Measurements from ENCODE around the gene LRP5. TPM values are rescaled to one million over a fixed set of nuclear protein-coding genes. Genes with fewer than 3 reads are reported as not detected.

LRP5 gene
- total RNA-seq, 4 donors from 2014 or later: 45.8 to 75.5 (median 54.3) TPM

GRCh38 chr11:68357568-68357967, 45.2 kb downstream of the LRP5 start:
- H3K4me1 ChIP-seq: peaks cover 10 to 31% of the 10 kb centered on the region in 2 donors
- 79 to 89% methylated on average over 9 to 11 of the region's 14 CpGs for WGBS, 2 donors
- no peaks in the 10 kb centered on the region for H3K9me3 ChIP-seq
- no peak overlapping the region for H3K4me3 ChIP-seq (replicated peaks in 1 of 3)
- no peak overlapping the region for H3K27ac ChIP-seq
- intact Hi-C loops (cut with DNase I): no loop called here
- H3K36me3 ChIP-seq: peaks cover 0 to 10% of the 10 kb centered on the region in 2 donors
- TF ChIP-seq CTCF (IDR thresholded peaks at IDR 0.05) (no peak), POLR2A (IDR thresholded peaks at IDR 0.05) (no peak)
- peak; percentile 41 to 42 for DNase-seq
- H3K27me3 ChIP-seq: no peaks in the 10 kb centered on the region

GRCh38 chr11:68358416-68358815, 46.0 kb downstream of the LRP5 start:
- H3K4me1 ChIP-seq: peaks cover 10 to 29% of the 10 kb centered on the region in 2 donors

GRCh38 chr11:68361702-68362101, 49.3 kb downstream of the LRP5 start:
- no peak for DNase-seq
- H3K27ac ChIP-seq: no peak overlapping the region
- H3K4me3 ChIP-seq (replicated peaks in 1 of 3): no peak overlapping the region
- H3K27me3 ChIP-seq: no peaks in the 10 kb centered on the region
- intact Hi-C loops (cut with DNase I): no loop called here
- H3K9me3 ChIP-seq: no peaks in the 10 kb centered on the region
- peaks cover 0 to 6% of the 10 kb centered on the region in 2 donors for H3K4me1 ChIP-seq
- whole genome bisulfite sequencing, 2 donors: 97% methylated on average over 8 of the region's 8 CpGs
- no peak for TF ChIP-seq CTCF (IDR thresholded peaks at IDR 0.05)
- TF ChIP-seq POLR2A (IDR thresholded peaks at IDR 0.05): no peak
- peaks cover 6 to 19% of the 10 kb centered on the region in 2 donors for H3K36me3 ChIP-seq

More at GRCh38 chr11:68358416-68358815, 46.0 kb downstream of the LRP5 start:
- peaks cover 0 to 10% of the 10 kb centered on the region in 2 donors for H3K36me3 ChIP-seq
- no peaks in the 10 kb centered on the region for H3K27me3 ChIP-seq
- no peak overlapping the region for H3K4me3 ChIP-seq (replicated peaks in 1 of 3)
- WGBS, 2 donors: 86 to 88% methylated on average over 5 to 6 of the region's 6 CpGs
- no peak overlapping the region for H3K27ac ChIP-seq
- TF ChIP-seq CTCF (IDR thresholded peaks at IDR 0.05): no peak
- TF ChIP-seq POLR2A (IDR thresholded peaks at IDR 0.05): no peak
- intact Hi-C loops (cut with DNase I): no loop called here
- DNase-seq: no peak
- no peaks in the 10 kb centered on the region for H3K9me3 ChIP-seq

GRCh38 chr11:68362801-68363379, 50.5 kb downstream of the LRP5 start:
- no peak overlapping the region for H3K4me3 ChIP-seq (replicated peaks in 1 of 3)
- no peaks in the 10 kb centered on the region for H3K27me3 ChIP-seq
- H3K4me1 ChIP-seq: peaks cover 0 to under 1% of the 10 kb centered on the region in 2 donors
- intact Hi-C loops (cut with DNase I): no loop called here
- H3K27ac ChIP-seq: no peak overlapping the region
- H3K36me3 ChIP-seq: peaks cover 18 to 19% of the 10 kb centered on the region in 2 donors
- DNase-seq: no peak
- 93 to 97% methylated on average over 15 of the region's 15 CpGs for WGBS, 2 donors
- no peaks in the 10 kb centered on the region for H3K9me3 ChIP-seq
- TF ChIP-seq CTCF (IDR thresholded peaks at IDR 0.05) (no peak), POLR2A (IDR thresholded peaks at IDR 0.05) (no peak)

GRCh38 chr11:68363776-68364175, 51.4 kb downstream of the LRP5 start:
- no peak overlapping the region for H3K27ac ChIP-seq
- peaks cover 12 to 18% of the 10 kb centered on the region in 2 donors for H3K36me3 ChIP-seq
- WGBS, 2 donors: 88 to 94% methylated on average over 7 to 10 of the region's 20 CpGs
- no peaks in the 10 kb centered on the region for H3K4me1 ChIP-seq
- no peaks in the 10 kb centered on the region for H3K27me3 ChIP-seq
- peak in 1 of 2 donors; percentile 36 for DNase-seq
- H3K4me3 ChIP-seq (replicated peaks in 1 of 3): no peak overlapping the region
- intact Hi-C loops (cut with DNase I): no loop called here
- no peak for TF ChIP-seq POLR2A (IDR thresholded peaks at IDR 0.05)
- TF ChIP-seq CTCF (IDR thresholded peaks at IDR 0.05): no peak
- no peaks in the 10 kb centered on the region for H3K9me3 ChIP-seq

Measured in thyroid gland (tissue), 4 donors.